Measurements from ENCODE around the gene SDK2. TPM values are rescaled to one million over a fixed set of nuclear protein-coding genes. Genes with fewer than 3 reads are reported as not detected.

SDK2 gene
- total RNA-seq, 3 donors from 2014 or later (not counting 1 experiment from before 2014, with no cell fraction given): 0.41 to 0.90 (median 0.49) TPM

GRCh38 chr17:73628642-73629552, 15.3 kb downstream of the SDK2 start:
- H3K36me3 Mint-ChIP-seq: no peaks in the 10 kb centered on the region
- intact Hi-C loops (cut with micrococcal nuclease): no loop called here
- H3K9me3 ChIP-seq (ENCODE audit: control insufficient read depth, insufficient read depth, low read length): no peaks in the 10 kb centered on the region

GRCh38 chr17:73625991-73626673, 18.1 kb downstream of the SDK2 start:
- no peak overlapping the region for H3K27ac ChIP-seq (ENCODE audit: low read length)
- intact Hi-C loops (cut with micrococcal nuclease): no loop called here
- H3K27me3 ChIP-seq (ENCODE audit: control insufficient read depth, insufficient read depth, low read length): no peaks in the 10 kb centered on the region
- H3K4me3 Mint-ChIP-seq: no peak overlapping the region
- H3K36me3 Mint-ChIP-seq: no peaks in the 10 kb centered on the region
- H3K9me3 ChIP-seq (ENCODE audit: control insufficient read depth, insufficient read depth, low read length): no peaks in the 10 kb centered on the region
- H3K4me1 ChIP-seq (ENCODE audit: control insufficient read depth, insufficient read depth, low read length): no peaks in the 10 kb centered on the region
- H3K9me3 Mint-ChIP-seq: no peaks in the 10 kb centered on the region
- H3K4me1 Mint-ChIP-seq: no peaks in the 10 kb centered on the region
- H3K4me3 ChIP-seq (ENCODE audit: low read length): no peak overlapping the region
- ATAC-seq (no peak), DNase-seq (no peak)
- WGBS (ENCODE audit: insufficient coverage): 83% methylated on average over 12 of the region's 12 CpGs
- TF ChIP-seq CTCF (IDR thresholded peaks at IDR 0.05): no peak
- H3K36me3 ChIP-seq (ENCODE audit: control insufficient read depth, insufficient read depth, low read length): no peaks in the 10 kb centered on the region
- H3K27ac Mint-ChIP-seq: no peak overlapping the region
- peaks cover 0 to 3% of the 10 kb centered on the region in 2 donors for H3K27me3 Mint-ChIP-seq (ENCODE audit: low read depth in 2 of 2)

More at GRCh38 chr17:73628642-73629552, 15.3 kb downstream of the SDK2 start:
- no peaks in the 10 kb centered on the region for H3K36me3 ChIP-seq (ENCODE audit: control insufficient read depth, insufficient read depth, low read length)
- no peak for ATAC-seq
- no peaks in the 10 kb centered on the region for H3K9me3 Mint-ChIP-seq
- H3K4me3 Mint-ChIP-seq: no peak overlapping the region
- H3K4me3 ChIP-seq (ENCODE audit: low read length): no peak overlapping the region
- no peak overlapping the region for H3K27ac Mint-ChIP-seq
- H3K27me3 ChIP-seq (ENCODE audit: control insufficient read depth, insufficient read depth, low read length): no peaks in the 10 kb centered on the region
- H3K4me1 ChIP-seq (ENCODE audit: control insufficient read depth, insufficient read depth, low read length): no peaks in the 10 kb centered on the region
- no peak overlapping the region for H3K27ac ChIP-seq (ENCODE audit: low read length)
- H3K27me3 Mint-ChIP-seq (ENCODE audit: low read depth in 2 of 2): no peaks in the 10 kb centered on the region
- DNase-seq: no peak
- WGBS (ENCODE audit: insufficient coverage): 66% methylated on average over 13 of the region's 13 CpGs
- no peak for TF ChIP-seq CTCF (IDR thresholded peaks at IDR 0.05)
- no peaks in the 10 kb centered on the region for H3K4me1 Mint-ChIP-seq

- no peak overlapping the region for H3K4me3 Mint-ChIP-seq
- Histone ChIP-seq H3K4me3 (ENCODE audit: low read length) (no peak overlapping the region), H3K36me3 (ENCODE audit: control insufficient read depth, insufficient read depth, low read length) (no peaks in the 10 kb centered on the region), H3K27me3 (ENCODE audit: control insufficient read depth, insufficient read depth, low read length) (no peaks in the 10 kb centered on the region), H3K27ac (ENCODE audit: low read length) (no peak overlapping the region), H3K9me3 (ENCODE audit: control insufficient read depth, insufficient read depth, low read length) (no peaks in the 10 kb centered on the region), H3K4me1 (ENCODE audit: control insufficient read depth, insufficient read depth, low read length) (no peaks in the 10 kb centered on the region)
- no peaks in the 10 kb centered on the region for H3K4me1 Mint-ChIP-seq
- no peak overlapping the region for H3K27ac Mint-ChIP-seq
- H3K36me3 Mint-ChIP-seq: no peaks in the 10 kb centered on the region
- H3K27me3 Mint-ChIP-seq (ENCODE audit: low read depth in 2 of 2): peaks cover 0 to 3% of the 10 kb centered on the region in 2 donors
- WGBS (ENCODE audit: insufficient coverage): 89% methylated on average over 7 of the region's 7 CpGs
- DNase-seq (no peak), ATAC-seq (no peak)
- intact Hi-C loops (cut with micrococcal nuclease): no loop called here
- no peaks in the 10 kb centered on the region for H3K9me3 Mint-ChIP-seq
- TF ChIP-seq CTCF (IDR thresholded peaks at IDR 0.05): no peak
Measured at GRCh38 chr17:73625006-73625405, 19.2 kb downstream of the SDK2 start.
